Measurements from ENCODE around the gene STXBP2. TPM values are rescaled to one million over a fixed set of nuclear protein-coding genes. Genes with fewer than 3 reads are reported as not detected.

STXBP2 gene
- 10 to 100 TPM; 60.0 to 69.0 (median 61.0) TPM for polyA plus RNA-seq (ENCODE audit: insufficient read length in 3 of 3)

DNA sequence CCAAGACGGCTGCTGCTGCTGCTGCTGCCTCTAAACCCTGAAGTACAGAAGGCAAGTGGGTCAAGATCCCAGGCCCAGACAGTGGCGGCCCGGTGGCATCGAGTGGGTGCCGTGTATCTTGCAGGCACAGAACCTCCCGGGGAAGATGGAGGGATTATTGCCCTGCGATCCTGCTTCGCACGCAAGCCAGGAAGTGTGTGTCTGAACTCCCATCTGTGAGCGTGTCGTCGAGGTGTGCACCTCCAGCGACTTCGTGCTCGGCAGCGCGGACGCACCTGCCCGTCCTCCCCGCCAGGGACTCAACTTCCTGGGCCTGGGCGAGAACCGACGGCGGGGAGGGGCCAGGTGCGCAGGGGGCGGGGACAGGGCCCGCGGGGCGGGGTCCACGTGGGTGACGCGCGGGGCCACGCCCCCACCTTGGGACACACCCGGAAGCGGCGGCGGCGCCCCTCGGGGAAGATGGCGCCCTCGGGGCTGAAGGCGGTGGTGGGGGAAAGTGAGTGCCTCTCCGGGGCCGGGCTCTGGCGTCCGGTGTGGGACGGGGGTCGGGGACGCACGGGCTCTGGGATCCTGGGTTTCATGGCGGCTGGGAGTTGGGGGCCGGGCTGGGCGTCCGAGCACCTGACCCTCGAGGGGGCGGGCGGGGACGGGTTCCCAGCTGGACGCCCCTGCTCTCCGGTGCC, at the start of gene STXBP2:
Gene STXBP2, plus strand, starts transcription at position 420 of the 683 bp plus-strand sequence. Its CDS starts 40 bp downstream, at position 460.
- DNase-seq (ENCODE audit: low read depth in 3 of 3, low spot score in 2 of 3), result peak in 2 of 3 donors; percentile 32 to 48

DNA sequence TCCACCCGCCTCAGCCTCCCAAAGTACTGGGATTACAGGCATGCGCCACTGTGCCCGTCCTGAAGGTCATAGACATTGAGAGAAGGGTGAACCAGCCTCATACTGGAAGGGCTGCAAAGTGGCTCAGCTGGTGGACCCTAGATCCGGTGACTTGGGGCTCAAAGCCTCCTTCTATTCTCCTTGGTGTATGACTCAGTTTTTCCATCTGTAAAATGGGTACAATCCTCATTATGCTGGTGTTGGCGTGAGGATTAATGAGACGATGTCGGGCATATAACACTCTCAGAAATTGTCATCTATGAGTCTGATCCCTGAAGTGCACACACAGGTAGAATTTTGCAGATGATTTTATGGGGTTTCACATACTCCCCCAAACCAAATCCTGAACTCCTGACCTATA, 47.1 kb upstream of the STXBP2 start:
- no peak for DNase-seq (ENCODE audit: low read depth in 3 of 3, low spot score in 2 of 3)

DNA sequence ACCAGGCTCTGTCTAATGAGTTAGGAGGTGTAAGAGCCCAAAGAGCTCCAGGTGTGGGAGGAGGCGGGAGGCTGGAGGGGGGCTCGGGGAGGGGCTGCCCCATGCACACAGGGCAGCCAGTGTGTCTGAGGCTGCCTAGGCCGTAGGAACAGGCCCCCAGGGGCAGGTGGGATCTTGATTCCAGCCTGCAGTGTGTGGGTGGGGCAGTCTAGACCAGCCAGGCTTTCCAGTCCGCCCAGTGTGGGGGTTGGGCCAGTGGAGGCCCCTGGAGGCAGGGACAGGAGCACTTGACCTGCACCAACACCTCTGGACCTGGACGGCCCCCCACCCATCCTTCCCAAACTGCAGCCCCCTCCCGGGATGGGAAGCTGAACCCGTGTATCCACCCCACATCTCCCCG, 46.7 kb upstream of the STXBP2 start:
- DNase-seq (ENCODE audit: low read depth in 3 of 3, low spot score in 2 of 3), result no peak

DNA sequence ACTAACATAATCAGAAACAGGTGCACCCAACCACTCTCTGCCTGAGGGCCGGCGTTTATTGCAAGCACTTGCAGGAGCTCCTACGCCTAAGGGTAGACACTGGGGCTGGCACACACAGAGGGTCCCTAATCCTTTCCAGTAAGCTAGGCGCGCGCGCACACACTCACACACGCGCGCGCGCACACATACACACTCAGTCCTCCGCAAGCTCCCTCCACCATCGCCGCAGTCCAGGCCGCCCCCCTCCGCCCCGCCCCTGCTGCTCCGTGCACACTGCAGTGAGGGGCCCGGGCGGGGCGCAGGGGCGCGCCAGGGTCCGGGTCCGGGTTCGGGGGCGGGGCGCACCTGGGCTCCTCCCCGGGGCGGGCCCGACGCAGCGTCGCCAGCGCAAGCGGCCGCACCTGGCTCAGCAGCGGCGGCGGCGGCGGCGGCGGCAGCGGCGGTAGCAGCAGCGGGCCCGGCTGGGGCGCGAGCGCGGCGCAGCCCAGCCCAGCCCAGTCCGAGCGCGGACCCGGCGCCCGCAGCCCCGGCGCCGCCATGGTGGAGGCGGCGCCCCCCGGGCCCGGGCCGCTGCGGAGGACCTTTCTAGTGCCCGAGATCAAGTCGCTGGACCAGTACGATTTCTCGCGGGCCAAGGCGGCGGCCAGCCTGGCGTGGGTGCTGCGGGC, 41.3 kb upstream of the STXBP2 start, which contains the start of gene CAMSAP3:
Gene CAMSAP3, plus strand, starts transcription at position 398 of the 668 bp plus-strand sequence. Its CDS starts 140 bp downstream, at position 538.
- peak; percentile 23 to 35 (median 31) for DNase-seq (ENCODE audit: low read depth in 3 of 3, low spot score in 2 of 3)

DNA sequence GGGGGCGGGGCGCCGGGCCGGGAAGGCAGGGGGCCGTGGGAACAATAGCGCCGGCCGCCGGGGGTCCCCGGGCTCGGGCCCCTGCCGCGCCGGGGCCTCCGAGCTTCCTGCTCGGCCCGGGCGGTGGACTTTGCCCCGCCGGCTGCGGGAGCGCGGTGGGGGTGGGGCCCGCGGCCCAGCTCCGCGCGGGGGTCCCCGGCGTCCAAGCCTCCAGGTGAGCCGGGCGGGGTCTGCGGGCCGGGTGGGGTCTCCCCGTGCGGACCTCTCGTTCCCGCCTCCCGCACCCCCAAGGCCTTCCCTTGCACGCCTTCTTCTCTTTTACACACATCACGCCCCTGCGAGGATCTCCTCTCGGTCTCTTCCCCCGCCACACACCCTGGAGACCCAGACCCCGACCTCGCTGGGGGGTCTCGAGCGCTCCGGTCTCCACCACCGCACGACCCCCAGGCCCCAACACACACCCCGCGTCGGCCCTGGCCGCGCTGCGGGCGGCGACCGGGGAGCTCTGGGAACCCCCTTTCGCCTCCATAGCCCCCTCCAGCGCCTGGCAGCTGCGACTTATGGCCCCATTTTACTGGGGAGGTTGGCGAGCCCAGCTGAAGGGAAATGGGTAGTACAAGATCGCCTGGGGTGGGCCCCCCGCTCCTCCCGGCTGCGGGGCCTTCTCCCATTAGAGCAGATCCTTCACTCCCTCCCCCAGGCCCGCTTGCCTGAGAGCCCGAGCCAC, 40.5 kb upstream of the STXBP2 start:
- no peak for DNase-seq (ENCODE audit: low read depth in 3 of 3, low spot score in 2 of 3)

DNA sequence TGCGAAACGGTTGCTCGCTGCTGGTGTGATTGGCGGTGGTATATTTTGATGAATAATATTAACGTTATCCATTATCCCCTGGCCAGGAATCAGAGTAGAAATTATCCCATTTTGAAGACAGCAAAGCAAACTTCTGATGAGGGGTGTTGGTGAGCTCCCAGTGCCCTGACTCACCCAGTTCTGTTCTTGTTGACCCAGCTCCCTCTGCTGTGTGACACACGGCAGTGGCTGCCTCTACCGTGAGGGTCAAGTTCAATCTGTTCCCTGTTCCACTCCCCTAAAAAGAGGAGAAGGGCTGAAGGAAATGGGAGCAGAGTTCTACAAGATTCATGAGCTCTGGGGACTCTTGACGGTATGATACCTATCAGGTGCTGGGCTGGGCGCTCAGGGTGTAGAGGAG, 39.2 kb upstream of the STXBP2 start:
- DNase-seq (ENCODE audit: low read depth in 3 of 3, low spot score in 2 of 3), result no peak

DNA sequence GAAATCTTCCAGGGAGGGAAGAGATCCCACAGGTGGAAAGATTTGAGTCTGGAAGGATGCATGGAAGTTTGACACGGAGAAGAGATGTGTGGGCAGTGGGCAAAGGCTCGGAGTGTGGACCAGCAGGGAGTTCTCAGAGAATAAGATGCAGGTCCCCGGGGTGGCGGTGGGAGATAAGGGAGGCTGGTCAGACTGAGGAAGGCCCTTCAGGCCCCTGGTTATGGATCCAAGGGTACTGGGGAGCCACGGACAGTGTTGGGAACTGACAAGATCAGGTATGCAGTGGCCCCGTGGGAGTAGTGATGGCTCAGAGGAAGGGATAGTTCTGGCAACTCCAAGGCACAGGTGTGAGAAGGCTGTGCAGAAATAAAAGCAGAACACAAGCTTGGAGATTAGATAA, 38.7 kb upstream of the STXBP2 start:
- no peak for DNase-seq (ENCODE audit: low read depth in 3 of 3, low spot score in 2 of 3)

DNA sequence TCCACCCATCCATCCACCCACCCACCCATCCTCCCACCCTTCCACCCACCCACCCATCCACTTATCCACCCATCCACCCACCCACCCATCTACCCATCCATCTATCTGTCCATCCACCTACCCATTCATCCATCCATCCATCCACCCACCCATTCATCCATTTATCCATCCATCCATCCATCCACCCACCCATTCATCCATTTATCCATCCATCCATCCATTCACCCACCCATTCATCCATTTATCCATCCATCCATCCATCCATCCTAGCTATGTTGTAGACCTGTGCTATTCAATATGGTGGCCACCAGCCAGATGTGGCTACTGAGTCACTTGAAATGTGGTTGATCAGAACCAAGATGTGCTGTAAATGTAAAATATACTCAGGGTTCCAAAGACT, 36.2 kb upstream of the STXBP2 start:
- DNase-seq (ENCODE audit: low read depth in 3 of 3, low spot score in 2 of 3), result no peak

DNA sequence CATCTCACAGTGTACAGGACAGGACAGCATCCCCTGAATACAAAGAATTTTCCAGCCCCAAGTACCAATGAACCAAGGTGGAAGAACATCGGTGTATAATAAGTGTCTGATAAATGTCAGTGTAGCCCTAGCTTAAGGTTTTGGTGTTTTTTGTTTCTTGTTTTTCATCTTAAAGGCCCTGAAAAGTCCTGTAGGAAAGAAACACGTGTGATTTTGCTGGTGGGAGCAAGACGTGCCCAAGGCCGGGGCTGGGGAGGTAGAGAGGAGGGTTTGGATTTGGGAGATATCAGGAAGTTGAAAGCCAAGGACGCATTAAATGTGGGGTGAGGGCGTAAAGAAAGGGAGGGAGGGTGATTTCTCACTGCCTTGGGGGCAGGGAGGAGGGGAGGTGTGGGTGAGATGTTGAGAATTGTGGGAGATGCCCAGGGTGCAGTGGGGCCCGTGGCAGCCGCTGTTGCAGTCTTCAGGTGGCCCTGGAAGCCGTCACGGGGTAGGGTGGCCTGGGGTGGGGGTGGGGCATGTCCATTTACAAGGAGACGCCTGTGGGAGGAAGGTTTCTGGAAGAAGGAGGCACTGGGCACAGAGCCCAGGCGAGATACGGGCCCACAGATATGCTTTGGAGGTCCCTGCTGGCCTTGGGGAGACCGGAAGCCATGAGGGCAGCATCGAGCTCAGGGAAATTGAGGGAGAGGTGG, 34.5 kb upstream of the STXBP2 start:
- DNase-seq (ENCODE audit: low read depth in 3 of 3, low spot score in 2 of 3), result no peak

DNA sequence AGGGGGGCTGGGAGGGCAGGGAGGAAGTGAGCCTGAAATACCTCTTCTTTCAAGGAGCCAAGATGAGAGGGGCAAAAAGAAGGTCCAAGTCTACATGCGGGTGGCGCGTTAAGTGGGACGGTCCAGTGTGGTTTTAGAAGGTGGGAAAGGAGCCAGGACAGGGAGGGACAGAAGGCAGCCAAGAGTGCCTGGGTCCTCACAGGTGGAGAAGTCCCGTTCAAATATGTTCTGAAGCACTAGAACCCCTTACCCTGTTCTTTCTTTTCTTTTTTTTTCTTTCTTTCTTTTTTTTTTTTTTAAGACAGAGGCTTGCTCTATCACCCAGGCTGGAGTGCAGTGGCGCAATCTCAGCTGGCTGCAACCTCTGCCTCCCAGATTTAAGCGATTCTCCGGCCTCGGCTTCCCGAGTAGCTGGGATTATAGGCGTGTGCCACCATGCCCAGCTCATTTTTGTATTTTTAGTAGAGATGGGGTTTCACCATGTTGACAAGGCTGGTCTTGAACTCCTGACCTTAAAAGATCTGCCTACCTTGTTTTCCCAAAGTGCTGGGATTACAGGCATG, 33.9 kb upstream of the STXBP2 start:
- no peak for DNase-seq (ENCODE audit: low read depth in 3 of 3, low spot score in 2 of 3)

DNA sequence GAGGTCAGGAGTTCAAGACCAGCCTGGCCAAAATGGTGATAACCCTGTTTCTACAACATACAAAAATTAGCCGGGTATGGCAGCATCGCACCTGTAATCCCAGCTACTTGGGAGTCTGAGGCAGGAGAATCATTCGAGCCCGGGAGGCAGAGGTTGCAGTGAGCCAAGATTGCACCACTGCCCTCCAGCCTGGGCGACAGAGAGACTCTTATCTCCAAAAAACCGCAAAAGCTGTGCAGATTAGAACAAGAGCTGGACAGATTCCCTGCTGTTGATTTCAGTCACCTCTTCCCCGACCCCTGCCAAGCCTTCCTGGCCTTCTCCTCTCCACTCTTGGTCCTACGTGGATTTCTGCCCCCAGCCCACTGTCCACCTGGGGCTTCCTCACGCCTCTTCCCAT, 33.0 kb upstream of the STXBP2 start:
- DNase-seq (ENCODE audit: low read depth in 3 of 3, low spot score in 2 of 3), result no peak

DNA sequence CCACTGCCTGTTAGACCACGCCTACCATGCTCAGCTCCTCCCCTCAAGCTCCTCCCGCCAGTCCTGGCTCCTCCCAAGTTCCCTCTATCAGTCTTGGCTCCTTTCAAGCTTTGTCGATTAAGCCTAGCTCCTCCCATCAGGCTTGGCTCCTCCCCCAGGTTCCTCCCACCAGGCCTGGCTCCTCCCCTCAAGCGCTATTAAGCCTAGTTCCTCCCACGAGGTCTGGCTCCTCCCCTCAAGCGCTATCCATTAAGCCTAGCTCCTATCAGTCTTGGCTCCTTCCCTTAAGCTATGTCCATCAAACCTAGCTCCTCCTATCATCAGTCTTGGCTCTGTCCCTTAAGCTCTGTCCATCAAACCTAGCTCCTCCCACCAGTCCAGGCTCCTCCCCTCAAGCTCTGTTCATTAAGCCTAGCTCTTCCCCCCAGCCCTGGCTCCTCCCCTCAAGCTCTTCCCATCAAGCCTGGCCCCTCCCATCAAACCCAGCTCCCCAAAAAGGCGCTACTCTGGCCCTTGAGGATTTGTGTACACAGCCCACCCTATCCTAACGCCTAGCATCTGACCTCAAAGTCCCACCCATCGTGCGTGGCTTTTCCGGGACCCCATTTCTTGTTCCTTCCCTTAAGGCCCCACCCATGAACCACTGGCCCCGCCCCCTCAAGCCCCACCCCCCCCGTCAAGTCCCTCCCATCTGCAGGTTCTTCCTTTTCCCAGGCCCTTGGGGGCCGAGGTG, 31.3 kb upstream of the STXBP2 start:
- DNase-seq (ENCODE audit: low read depth in 3 of 3, low spot score in 2 of 3), result no peak

DNA sequence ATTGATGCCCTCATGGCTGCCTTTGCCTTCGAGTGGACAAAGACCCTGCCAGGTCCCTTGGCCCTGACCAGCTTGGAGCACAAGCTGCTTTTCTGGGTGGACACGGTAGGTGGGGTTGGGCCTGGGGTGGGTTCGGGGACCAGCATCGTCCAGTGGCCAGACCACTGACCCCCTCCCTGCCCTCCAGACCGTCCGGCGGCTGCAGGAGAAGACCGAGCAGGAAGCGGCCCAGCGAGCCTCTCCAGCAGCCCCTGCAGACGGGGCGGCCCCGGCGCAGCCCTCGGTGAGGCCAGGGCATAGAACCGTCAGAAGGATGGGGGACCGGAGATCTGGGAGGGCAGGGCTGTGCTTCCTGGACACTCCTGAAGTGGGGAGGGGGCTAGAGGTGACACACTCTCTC, 30.6 kb upstream of the STXBP2 start:
- no peak for DNase-seq (ENCODE audit: low read depth in 3 of 3, low spot score in 2 of 3)

DNA sequence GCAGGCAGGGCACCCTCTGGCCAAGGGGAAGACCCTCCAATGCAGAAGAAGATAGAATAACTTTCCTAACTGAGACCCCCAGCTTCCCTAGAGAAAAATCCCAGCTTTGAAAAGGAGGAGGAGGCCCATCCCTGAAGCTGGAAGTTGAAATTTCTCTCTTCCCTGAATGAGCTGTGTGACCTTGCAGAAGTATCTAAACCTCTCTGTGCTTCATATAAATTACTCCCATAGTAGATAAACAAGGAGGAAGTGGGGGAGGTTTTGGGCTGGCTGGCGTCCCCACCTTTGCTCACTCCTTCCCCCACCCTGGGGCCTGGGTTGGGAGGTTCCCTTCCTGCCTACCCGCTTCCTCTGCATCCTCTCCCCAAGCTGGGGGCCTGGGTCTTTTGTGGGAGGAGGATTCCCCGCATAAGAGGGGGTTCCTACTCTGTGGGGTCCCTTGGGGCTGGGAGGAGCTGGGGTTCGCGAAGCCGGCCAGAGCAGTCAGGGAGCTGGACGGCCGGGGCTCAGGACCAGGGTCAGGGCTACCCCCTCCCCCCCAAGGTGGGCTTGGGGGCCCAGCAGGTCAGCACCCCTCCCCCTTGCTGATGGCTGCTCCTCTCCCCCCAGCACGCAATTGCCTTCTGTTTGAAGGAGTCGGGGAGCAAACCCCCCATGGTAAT, 29.6 kb upstream of the STXBP2 start:
- no peak for DNase-seq (ENCODE audit: low read depth in 3 of 3, low spot score in 2 of 3)

DNA sequence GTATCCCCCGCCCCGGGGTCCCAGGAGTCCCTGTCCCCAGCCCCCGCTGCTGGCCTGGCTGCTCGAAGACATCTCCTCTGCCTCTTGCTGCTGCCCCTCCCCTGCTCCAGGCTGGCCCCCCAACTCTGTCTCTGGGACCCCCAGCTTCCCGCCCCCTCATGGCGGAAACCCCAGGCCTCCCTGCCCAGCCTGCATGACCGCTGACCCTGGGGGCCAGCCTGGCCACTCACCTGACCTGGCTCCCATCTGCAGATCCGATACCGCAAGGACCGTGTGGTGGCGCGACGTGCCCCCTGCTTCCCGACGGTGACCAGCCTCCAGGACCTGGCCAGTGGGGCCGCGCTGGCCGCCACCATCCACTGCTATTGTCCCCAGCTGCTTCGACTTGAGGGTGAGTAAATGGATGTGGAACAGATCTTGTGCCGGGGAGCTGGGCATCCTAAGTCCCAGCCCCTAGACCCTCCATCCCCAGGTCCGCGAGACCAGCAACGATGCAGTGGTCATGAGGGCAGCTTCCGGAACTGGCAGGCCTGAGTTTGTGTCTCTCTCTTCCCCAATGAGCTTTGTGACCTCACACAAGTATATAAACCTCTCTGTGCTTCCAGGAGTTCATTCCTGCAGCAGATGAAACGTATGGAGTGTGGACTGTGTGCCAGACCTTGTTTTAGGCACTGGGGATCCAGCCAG, 28.9 kb upstream of the STXBP2 start:
- no peak for DNase-seq (ENCODE audit: low read depth in 3 of 3, low spot score in 2 of 3)

DNA sequence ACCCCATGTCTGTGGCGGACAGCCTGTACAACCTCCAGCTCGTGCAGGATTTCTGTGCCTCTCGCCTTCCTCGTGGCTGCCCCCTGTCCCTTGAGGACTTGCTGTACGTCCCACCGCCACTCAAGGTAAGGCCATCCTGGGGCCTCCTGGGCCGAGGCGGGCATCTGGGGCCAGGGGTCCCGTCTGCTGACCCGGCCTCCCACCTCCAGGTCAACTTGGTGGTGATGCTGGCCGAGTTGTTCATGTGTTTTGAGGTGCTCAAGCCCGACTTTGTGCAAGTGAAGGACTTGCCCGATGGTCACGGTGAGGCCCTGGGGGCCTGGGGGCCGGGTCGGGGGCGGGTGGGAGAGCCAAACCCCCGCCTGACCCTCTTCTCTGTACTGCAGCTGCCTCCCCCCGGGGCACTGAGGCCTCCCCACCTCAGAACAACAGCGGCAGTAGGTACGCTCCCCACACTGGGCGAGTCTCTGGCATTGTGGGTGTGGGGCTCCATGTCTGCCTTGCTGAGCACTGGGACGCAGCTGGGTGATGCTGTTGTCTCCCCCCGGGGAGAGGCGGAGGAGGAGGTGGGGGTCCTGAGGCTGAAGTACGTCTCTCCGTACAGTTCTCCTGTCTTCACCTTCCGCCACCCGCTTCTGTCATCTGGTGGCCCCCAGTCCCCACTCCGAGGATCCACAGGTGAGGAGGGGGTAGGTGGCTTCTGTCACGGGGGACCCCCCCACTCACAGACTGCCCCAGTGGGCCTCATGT, 26.2 kb upstream of the STXBP2 start:
- DNase-seq (ENCODE audit: low read depth in 3 of 3, low spot score in 2 of 3), result no peak

DNA sequence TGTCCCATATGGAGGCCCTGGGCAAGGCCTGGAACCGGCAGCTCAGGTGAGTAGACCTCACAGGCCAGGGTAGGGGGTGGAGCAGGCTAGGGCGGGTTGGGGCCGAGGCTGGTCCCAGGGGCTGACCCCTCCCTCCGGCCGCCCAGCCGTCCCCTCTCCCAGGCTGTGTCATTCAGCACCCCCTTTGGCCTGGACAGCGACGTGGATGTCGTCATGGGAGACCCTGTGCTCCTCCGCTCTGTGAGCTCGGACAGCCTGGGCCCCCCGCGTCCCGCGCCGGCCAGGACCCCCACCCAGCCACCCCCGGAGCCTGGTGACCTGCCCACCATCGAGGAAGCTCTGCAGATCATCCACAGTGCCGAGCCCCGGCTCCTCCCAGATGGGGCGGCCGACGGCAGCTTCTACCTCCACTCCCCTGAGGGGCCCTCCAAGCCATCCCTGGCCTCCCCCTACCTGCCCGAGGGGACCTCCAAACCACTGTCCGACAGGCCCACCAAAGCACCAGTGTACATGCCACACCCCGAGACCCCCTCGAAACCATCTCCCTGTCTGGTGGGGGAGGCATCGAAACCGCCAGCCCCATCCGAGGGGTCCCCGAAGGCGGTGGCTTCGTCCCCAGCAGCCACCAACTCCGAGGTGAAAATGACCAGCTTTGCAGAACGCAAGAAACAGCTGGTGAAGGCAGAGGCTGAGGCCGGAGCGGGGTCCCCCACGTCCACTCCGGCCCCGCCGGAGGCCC, 25.2 kb upstream of the STXBP2 start:
- DNase-seq (ENCODE audit: low read depth in 3 of 3, low spot score in 2 of 3), result no peak

Measured in right renal cortex interstitium (tissue), 3 donors.